ENCODE measurements around the gene PRKCB.
"Not testable (repeated sequence)": the region's sequence is repeated elsewhere in the genome, so short reads cannot be mapped to it uniquely, and the experiment has no call there.

PRKCB gene

GRCh38 chr16:23927796-23928195, 92.0 kb downstream of the PRKCB start:
- TF ChIP-seq JUND (IDR thresholded peaks at IDR 0.05; ENCODE audit: low read depth), result no peak
- DNase-seq (ENCODE audit: low read depth in 1 of 2, low spot score in 1 of 2), result no peak
- in situ Hi-C loops (cut with HindIII; ENCODE audit: low pct_unique_long_range_greater_than_20kb, low sequenced_read_pairs), result no loop called here

DNA sequence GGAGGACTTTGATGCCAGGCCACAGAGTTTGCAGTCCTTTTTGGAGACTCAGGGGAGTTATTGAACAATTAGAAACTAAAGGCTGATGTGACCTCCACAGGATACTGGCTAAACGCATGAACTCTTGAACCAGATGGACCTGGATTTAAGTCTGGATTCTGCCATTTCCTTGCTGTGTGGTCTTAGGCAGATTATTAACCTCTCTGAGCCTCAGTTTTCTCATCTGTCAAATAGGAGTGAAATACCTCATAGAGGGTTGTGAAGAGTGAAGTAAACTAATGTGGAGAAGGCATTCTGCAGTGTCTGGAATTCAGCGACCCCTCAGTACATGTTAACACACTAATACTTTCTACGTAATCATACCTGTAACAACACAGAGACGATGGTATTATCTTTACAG, 93.5 kb downstream of the PRKCB start:
- no peak for TF ChIP-seq JUND (IDR thresholded peaks at IDR 0.05; ENCODE audit: low read depth)
- no peak for DNase-seq (ENCODE audit: low read depth in 1 of 2, low spot score in 1 of 2)
- in situ Hi-C loops (cut with HindIII; ENCODE audit: low pct_unique_long_range_greater_than_20kb, low sequenced_read_pairs), result no loop called here

- in situ Hi-C loops (cut with HindIII; ENCODE audit: low pct_unique_long_range_greater_than_20kb, low sequenced_read_pairs), result no loop called here
- DNase-seq (ENCODE audit: low read depth in 1 of 2, low spot score in 1 of 2), result no peak
- TF ChIP-seq JUND (IDR thresholded peaks at IDR 0.05; ENCODE audit: low read depth), result no peak
Measured at GRCh38 chr16:23929856-23930255, 94.1 kb downstream of the PRKCB start.

DNA sequence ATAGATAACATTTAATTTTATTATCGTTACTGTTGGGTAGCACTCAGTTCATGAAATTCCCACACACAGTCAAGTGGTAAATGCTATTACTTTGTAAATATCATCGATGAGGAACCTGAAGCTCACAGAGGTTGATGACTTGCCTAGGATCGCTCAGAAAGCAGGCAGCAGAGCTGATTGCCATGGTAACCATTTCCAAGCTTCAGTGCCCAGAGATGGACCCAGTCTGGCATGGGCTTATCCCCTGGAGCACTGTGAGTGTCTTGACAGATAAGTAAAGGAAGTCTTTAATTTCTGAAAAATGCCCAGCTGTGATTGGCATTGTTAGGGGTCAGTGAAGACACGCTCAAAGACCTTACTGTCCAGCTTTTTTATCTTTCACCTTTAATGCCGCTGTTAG, 95.0 kb downstream of the PRKCB start:
- in situ Hi-C loops (cut with HindIII; ENCODE audit: low pct_unique_long_range_greater_than_20kb, low sequenced_read_pairs), result no loop called here
- DNase-seq (ENCODE audit: low read depth in 1 of 2, low spot score in 1 of 2), result no peak
- TF ChIP-seq JUND (IDR thresholded peaks at IDR 0.05; ENCODE audit: low read depth), result no peak

GRCh38 chr16:23931199-23931598, 95.4 kb downstream of the PRKCB start:
- no peak for TF ChIP-seq JUND (IDR thresholded peaks at IDR 0.05; ENCODE audit: low read depth)
- in situ Hi-C loops (cut with HindIII; ENCODE audit: low pct_unique_long_range_greater_than_20kb, low sequenced_read_pairs), result no loop called here

DNA sequence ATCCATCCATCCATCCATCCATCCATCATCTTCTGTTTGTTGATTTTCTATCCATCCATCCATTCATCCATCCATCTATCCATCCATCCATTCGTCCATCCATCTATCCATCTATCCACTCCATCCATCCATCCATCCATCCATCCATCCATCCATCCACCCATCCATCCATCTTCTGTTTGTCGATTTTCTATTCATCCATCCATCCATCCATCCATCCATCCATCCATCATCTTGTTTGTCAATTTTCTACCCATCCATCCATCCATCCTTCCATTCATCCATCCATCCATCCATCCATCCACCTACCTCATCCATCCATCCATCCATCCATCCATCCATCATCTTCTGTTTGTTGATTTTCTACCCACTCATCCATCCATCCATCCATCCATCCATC, 97.9 kb downstream of the PRKCB start:
- DNase-seq (ENCODE audit: low read depth in 1 of 2, low spot score in 1 of 2); in situ Hi-C loops (cut with HindIII; ENCODE audit: low pct_unique_long_range_greater_than_20kb, low sequenced_read_pairs): not testable (repeated sequence)

More at GRCh38 chr16:23931199-23931598, 95.4 kb downstream of the PRKCB start:
- no peak for DNase-seq (ENCODE audit: low read depth in 1 of 2, low spot score in 1 of 2)

GRCh38 chr16:23934610-23935236, 98.9 kb downstream of the PRKCB start:
- in situ Hi-C loops (cut with HindIII; ENCODE audit: low pct_unique_long_range_greater_than_20kb, low sequenced_read_pairs), result no loop called here
- no peak for DNase-seq (ENCODE audit: low read depth in 1 of 2, low spot score in 1 of 2)
- no peak for TF ChIP-seq JUND (IDR thresholded peaks at IDR 0.05; ENCODE audit: low read depth)

DNA sequence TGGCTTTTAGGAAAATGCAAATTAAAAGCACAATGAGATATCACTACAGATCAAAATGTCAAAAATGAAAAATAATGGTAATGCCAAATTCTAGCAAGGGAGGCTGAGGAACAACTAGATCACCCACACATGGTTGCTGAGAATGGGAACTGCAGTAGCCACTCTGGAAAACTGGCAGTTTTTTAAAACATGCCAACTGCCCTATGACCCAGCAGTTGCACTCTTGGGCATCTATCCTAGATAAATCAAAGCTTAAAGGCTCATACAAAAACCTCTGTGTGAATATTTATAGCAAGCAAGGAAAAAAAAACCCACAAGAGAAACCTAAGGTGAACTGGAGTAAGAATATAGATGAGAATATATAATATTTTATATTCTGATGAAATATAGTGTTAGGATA, 104.3 kb downstream of the PRKCB start:
- in situ Hi-C loops (cut with HindIII; ENCODE audit: low pct_unique_long_range_greater_than_20kb, low sequenced_read_pairs), result no loop called here
- DNase-seq (ENCODE audit: low read depth in 1 of 2, low spot score in 1 of 2), result no peak
- TF ChIP-seq JUND (IDR thresholded peaks at IDR 0.05; ENCODE audit: low read depth), result no peak

GRCh38 chr16:23941025-23941424, 105.2 kb downstream of the PRKCB start:
- DNase-seq (ENCODE audit: low read depth in 1 of 2, low spot score in 1 of 2), result peak in 1 of 2 experiments; percentile 19
- in situ Hi-C loops (cut with HindIII; ENCODE audit: low pct_unique_long_range_greater_than_20kb, low sequenced_read_pairs), result no loop called here
- no peak for TF ChIP-seq JUND (IDR thresholded peaks at IDR 0.05; ENCODE audit: low read depth)

- in situ Hi-C loops (cut with HindIII; ENCODE audit: low pct_unique_long_range_greater_than_20kb, low sequenced_read_pairs), result no loop called here
- DNase-seq (ENCODE audit: low read depth in 1 of 2, low spot score in 1 of 2), result peak in 1 of 2 experiments; percentile 28
- TF ChIP-seq JUND (IDR thresholded peaks at IDR 0.05; ENCODE audit: low read depth), result no peak
Measured at GRCh38 chr16:23941963-23942564, 106.3 kb downstream of the PRKCB start.

- no peak for DNase-seq (ENCODE audit: low read depth in 1 of 2, low spot score in 1 of 2)
- TF ChIP-seq JUND (IDR thresholded peaks at IDR 0.05; ENCODE audit: low read depth), result no peak
- in situ Hi-C loops (cut with HindIII; ENCODE audit: low pct_unique_long_range_greater_than_20kb, low sequenced_read_pairs), result no loop called here
Measured at GRCh38 chr16:23943604-23944003, 107.8 kb downstream of the PRKCB start.

- in situ Hi-C loops (cut with HindIII; ENCODE audit: low pct_unique_long_range_greater_than_20kb, low sequenced_read_pairs), result no loop called here
- no peak for DNase-seq (ENCODE audit: low read depth in 1 of 2, low spot score in 1 of 2)
- TF ChIP-seq JUND (IDR thresholded peaks at IDR 0.05; ENCODE audit: low read depth), result no peak
Measured at GRCh38 chr16:23944381-23944780, 108.6 kb downstream of the PRKCB start.

DNA sequence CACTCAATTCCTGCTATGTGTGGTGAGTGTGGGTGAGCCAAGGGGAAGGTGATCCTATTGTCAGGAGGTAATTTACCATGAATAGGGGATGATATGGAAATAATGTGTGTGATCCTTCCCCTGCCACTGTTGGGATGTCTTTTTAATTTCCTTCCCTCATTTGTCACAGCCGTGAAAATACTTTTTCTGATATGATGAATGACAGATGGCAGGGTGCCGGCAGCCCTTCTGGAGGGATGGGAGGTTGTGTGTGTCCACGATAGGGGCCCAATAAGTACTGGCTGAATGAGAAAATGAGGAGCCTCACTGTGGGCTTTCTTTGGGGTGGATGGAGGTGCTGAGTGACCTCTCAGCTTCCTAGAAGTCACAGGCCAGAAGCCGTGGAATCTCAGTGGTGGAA, 109.5 kb downstream of the PRKCB start:
- DNase-seq (ENCODE audit: low read depth in 1 of 2, low spot score in 1 of 2), result no peak
- TF ChIP-seq JUND (IDR thresholded peaks at IDR 0.05; ENCODE audit: low read depth), result no peak
- in situ Hi-C loops (cut with HindIII; ENCODE audit: low pct_unique_long_range_greater_than_20kb, low sequenced_read_pairs), result no loop called here

- in situ Hi-C loops (cut with HindIII; ENCODE audit: low pct_unique_long_range_greater_than_20kb, low sequenced_read_pairs), result no loop called here
- DNase-seq (ENCODE audit: low read depth in 1 of 2, low spot score in 1 of 2), result no peak
- no peak for TF ChIP-seq JUND (IDR thresholded peaks at IDR 0.05; ENCODE audit: low read depth)
Measured at GRCh38 chr16:23947838-23948237, 112.1 kb downstream of the PRKCB start.

Data from T47D (cell line).